AG09319 (cell line): ENCODE results near the gene LOXHD1.

ENCODE experiments used
- DNase-seq: peaks from one replicate; pipeline ENCODE4 v3.0.0-alpha.2; 2010; ENCODE audit warnings: low read depth; ENCODE audit errors: extremely low read depth
- CTCF ChIP-seq: IDR thresholded peaks from 2 replicates; pipeline ENCODE4 v1.5.1; 2011; ENCODE audit warnings: low read depth, mild to moderate bottlenecking, inconsistent platforms, low read length, moderate library complexity

LOXHD1 gene

GRCh38 chr18:46591783-46592391 lies 65.1 kb downstream of the LOXHD1 start:
- no peak for DNase-seq
- TF ChIP-seq CTCF, result no peak

GRCh38 chr18:46590103-46590502 lies 66.9 kb downstream of the LOXHD1 start:
- no peak for DNase-seq

GRCh38 chr18:46588971-46589660 lies 67.9 kb downstream of the LOXHD1 start:
- no peak for DNase-seq
- no peak for TF ChIP-seq CTCF

More at GRCh38 chr18:46590103-46590502, 66.9 kb downstream of the LOXHD1 start:
- TF ChIP-seq CTCF, result no peak

- no peak for TF ChIP-seq CTCF
- no peak for DNase-seq
Measured at GRCh38 chr18:46587600-46587999, 69.4 kb downstream of the LOXHD1 start.

- no peak for TF ChIP-seq CTCF
- DNase-seq, result no peak
Measured at GRCh38 chr18:46583711-46584110, 73.3 kb downstream of the LOXHD1 start.

- no peak for TF ChIP-seq CTCF
- no peak for DNase-seq
Measured at GRCh38 chr18:46581648-46582047, 75.4 kb downstream of the LOXHD1 start.

- no peak for DNase-seq
- TF ChIP-seq CTCF, result no peak
Measured at GRCh38 chr18:46578987-46579386, 78.0 kb downstream of the LOXHD1 start.
